Renal pelvis (tissue), 4 donors: ENCODE results near the gene PPAN. TPM values are rescaled to one million over a fixed set of nuclear protein-coding genes. Genes with fewer than 3 reads are reported as not detected.
A peak's percentile ranks its signal among the peaks of the same experiment; 100 is the strongest.

Experiments used
- DNase-seq: peaks from one replicate; pipeline ENCODE4 v3.0.0-alpha.2; 2013
- polyA plus RNA-seq, 3 donors: library from polyadenylated mRNA; unstranded; fragments of 120-200 nt; gene quantifications; one replicate each; pipeline ENCODE4 v1.2.1, GENCODE V29; 2013; ENCODE audit not compliant: insufficient read length in 3 of 3

Gene PPAN
- polyA plus RNA-seq, 3 donors = 35.7 to 45.6 (median 36.6) TPM

- no peak for DNase-seq
Observed at GRCh38 chr19:10089801-10090375, 16.3 kb upstream of the PPAN start.

GRCh38 chr19:10091370-10091687 is 14.8 kb upstream of the PPAN start:
- no peak for DNase-seq

- no peak for DNase-seq
Observed at GRCh38 chr19:10091895-10092641, 14.1 kb upstream of the PPAN start.

DNA sequence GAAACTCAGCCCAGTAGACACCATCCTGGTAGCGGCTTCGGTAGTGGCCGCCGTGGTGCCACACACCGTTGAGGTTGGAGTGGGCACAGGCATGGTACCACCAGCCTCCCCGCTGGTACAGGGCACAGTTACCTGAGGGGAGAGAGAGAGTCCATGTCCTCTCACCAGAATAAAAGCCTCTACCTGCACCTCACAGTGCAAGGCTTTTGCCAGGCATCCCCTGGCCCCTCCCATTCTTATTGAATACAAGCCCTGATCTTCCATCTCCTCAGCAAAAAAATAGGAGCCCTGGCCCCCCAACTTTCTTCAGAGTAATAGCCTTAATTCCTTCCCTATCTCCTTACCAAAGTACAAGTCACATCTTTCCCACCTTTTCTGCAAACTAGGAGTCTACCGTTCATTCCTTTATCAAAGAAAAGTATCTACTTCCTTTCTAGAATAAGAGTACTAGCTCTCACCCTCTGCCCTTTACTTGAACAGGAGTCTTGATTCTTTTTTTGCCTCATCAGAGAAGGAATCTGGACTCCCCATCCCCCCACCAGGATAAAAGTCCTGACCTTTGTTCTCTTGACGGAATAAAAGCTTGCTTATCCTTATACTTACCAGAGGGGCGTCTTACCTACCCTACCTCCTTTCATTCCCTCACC is 13.4 kb upstream of the PPAN start:
- no peak for DNase-seq

GRCh38 chr19:10093295-10094186 is 12.6 kb upstream of the PPAN start:
- DNase-seq = no peak

DNA sequence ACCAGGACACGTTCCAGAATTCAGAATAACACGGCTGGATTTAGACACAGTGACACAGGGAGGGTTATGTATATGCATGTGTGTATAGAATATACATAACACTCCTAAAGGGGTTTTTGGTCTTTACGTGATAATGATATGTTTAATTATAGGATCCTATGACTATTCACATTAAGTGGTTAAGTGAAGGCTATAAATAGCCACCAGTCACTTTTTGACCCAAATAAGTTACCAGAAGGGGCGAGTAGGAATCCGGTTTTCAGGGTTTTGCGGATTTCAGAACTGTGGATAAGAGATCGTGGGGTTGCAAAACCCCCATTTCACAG is 10.6 kb upstream of the PPAN start:
- DNase-seq = no peak

DNA sequence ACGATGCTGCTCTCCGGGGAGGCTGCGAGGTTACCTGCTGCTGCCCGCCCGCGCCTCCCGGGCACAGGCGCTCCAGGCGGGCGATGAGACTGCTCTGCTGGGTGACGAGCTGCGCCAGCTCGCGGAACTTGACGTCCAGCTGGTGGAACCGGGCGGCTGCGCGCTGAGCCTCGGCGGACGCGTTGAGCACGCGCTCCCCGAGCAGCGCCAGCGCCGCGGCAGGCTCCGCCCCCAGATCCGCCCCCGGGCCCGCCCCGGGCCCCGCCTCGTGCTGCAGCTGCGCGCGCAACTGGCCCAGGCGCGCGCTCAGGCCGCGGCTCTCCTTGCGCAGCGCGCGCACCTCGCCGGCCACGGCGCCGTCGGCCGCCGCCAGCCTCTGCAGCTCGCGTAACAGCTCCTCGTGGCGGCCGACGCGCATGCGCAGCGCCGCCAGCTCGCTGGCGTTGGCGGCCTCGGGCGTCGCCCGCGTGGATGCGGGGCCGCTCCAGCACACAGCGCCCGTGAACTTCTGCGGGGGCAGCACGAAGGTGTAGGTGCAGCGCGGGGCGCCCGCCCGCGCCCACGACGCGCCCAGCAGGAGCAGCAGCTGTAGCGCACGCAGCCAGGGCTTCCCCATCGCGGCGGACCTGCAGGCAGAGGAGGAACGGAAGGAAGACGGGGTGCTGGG is 10.1 kb upstream of the PPAN start:
- peak; percentile 88 for DNase-seq

- no peak for DNase-seq
Observed at GRCh38 chr19:10096615-10096963, 9.6 kb upstream of the PPAN start.

DNA sequence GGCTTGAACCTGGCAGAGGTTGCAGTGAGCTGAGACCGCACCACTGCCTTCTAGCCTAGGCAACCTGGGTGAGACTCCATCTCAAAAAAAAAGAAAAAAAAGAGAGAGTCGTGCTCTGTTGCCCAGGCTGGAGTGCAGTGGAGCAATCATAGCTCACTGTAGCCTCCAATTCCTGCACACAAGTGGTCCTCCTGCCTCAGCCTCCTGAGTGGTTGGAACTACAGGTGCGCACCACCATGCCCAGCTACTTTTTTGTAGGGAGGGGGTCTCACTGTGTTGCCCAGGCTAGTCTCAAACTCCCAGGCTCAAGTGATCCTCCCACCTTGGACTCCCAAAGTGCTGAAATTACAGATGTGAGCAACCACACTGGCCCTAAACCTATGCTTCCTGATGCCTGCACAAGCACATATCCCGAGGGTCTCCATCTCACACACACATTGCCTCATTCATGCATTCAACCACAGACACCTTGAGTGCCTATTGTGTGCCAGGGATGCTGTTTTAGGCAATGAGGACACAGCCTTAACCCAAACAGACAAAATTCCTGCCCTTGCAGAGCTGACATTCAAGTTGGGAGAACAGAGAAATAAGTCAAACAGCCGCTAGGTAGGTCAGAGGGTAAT is 5.9 kb upstream of the PPAN start:
- DNase-seq = no peak

DNA sequence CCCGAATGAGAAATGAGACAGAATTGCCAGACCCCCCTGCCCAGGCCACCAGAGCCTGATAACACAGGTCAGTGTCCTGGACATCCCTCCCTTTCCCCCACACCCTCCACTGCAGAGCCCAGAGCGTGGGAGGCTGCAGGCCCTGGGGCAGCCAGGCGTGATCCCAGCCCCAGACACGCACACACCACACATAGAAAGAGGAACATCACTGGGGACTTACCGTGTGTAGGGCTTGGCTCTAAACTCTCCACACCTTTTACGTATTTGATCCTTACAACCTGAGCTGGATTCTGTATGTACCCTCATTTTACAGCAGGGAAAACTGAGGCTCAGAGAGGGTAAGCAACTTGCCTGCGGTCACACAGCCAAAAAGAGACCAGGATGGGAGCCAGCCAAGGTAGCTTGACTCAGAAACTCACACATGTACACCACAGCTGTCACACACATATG is 3.4 kb upstream of the PPAN start:
- DNase-seq = peak; percentile 47

- DNase-seq = no peak
Observed at GRCh38 chr19:10104130-10104513, 2.0 kb upstream of the PPAN start.

- no peak for DNase-seq
Observed at GRCh38 chr19:10104665-10105508, 1.3 kb upstream of the PPAN start.

DNA sequence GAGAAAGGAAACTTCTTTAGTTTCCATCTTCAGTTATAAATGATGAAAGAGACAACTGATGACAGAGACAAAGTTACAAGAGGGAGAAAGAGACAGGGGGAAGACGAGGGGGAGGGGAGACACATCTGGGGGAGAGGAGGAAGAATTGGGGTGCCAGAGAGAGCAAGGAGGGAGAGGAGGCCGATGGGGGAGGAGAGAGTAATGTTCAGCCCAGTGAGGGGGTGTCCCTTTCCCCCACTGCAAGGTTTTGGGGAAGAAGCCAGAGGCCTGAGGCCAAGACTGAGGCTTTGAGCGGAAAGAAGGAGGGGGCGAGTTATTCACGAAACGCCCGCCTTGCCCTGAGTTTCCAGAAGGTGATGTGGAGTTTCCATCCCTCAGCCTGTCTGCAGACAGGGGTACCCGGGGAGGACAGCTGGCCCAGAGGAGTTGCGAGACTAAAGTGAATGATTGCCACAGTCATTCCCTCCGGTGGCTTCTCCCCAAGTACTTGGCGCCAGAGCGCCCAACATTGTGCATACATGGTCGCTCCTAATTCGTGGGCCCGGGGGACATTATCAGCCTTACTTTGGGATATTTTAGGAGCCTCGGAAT is 558 bp upstream of the PPAN start:
- DNase-seq = no peak

GRCh38 chr19:10107254-10107653 is 1.1 kb downstream of the PPAN start:
- no peak for DNase-seq

DNA sequence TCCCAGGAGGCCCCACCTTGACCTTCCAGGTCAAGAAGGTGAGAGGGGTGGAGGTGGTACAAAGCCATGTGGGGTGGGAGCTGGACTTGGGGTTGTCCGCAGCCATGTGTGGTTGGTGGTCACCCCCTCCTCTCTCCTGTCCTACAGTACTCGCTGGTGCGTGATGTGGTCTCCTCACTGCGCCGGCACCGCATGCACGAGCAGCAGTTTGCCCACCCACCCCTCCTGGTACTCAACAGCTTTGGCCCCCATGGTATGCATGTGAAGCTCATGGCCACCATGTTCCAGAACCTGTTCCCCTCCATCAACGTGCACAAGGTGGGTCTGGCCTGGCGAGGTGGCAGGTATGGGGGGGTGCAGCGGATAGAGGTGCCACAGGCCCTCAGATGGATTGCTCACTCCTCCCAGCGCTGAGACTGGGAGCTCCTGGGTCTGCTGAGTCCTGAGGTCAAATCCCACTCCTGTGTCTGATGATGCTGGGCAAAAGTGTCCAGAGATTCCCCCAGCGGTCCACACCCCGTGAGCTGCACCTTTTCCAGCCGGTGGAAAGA is 1.7 kb downstream of the PPAN start:
- no peak for DNase-seq

DNA sequence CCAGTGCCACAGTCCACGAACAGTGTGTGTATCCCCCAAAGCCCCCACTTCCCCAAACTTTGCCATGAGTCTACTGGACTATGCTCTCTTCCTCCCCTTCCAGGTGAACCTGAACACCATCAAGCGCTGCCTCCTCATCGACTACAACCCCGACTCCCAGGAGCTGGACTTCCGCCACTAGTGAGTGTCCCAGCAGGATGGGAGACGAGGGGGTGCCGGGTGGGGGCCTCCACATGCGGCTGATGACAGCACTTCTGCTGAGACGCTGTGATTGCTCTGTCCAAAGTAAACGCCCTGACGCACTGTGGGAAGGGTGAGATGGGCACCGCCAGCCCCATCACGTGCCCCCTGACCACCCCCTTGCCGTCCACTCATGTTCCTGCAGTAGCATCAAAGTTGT is 3.4 kb downstream of the PPAN start:
- DNase-seq = no peak

DNA sequence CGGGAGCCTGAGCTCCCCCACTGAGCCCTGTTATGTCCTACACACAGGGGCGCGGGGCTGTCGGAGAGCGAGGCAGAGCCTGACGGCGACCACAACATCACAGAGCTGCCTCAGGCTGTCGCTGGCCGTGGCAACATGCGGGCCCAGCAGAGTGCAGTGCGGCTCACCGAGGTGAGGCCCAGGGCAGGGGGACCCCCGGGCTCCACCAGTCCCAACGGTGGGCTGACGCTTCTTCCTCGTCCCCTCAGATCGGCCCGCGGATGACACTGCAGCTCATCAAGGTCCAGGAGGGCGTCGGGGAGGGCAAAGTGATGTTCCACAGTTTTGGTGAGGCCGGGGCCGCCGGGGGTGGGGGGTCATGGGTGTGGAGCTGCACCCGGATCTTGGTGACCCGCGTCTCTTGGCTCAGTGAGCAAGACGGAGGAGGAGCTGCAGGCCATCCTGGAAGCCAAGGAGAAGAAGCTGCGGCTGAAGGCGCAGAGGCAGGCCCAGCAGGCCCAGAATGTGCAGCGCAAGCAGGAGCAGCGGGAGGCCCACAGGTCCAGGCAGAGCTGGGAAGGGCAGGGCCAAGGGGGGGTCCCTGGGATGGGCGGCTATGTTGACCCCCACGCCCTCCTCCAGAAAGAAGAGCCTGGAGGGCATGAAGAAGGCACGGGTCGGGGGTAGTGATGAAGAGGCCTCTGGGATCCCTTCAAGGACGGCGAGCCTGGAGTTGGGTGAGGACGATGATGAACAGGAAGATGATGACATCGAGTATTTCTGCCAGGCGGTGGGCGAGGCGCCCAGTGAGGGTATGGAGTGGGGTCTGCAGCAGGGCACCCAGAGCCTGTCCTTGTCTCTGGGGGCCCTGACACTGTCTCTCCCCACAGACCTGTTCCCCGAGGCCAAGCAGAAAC is 4.2 kb downstream of the PPAN start:
- DNase-seq = no peak

- DNase-seq = no peak
Observed at GRCh38 chr19:10110972-10111317, 4.8 kb downstream of the PPAN start.

DNA sequence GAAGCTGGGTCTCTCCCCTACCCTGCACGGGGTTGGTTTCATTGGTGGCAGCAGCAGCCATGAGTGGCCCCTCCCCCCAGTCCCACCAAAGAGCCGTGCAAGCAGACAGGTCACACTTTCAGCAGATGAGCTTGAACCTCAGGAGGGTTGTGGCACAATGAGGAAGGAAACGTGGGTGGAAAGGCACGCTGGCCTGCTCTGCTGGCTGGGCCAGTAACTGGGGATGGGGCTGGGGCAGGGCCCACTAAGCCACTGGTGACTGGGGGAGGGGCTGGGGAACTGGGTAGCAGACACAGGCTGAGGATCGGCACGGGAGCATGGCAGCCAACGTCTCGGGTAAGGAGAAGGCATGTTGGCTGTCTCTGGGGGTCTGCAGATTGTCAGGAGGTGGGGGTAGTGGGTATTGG is 5.2 kb downstream of the PPAN start, which contains the start of gene P2RY11:
P2RY11 (plus strand) TSS at position 289 of the 407 bp plus-strand sequence; CDS start at position 318, 29 bp downstream.
- no peak for DNase-seq
